Gastrocnemius medialis (tissue), 4 donors: ENCODE measurements around the gene NPNT.

Source experiments
- CTCF ChIP-seq, 5 experiments: fragments of 450-650 bp in 3 of 5; fragments of 200-600 bp in 2 of 5; sonication (generic) in 2 of 5; IDR thresholded peaks in 4 of 5; conservative IDR thresholded peaks in 1 of 5; 1 replicate in 4 of 5; 2 replicates in 1 of 5; pipeline ENCODE4 v1.5.1; 2016 to 2019; ENCODE audit warnings: antibody characterized with exemption in 5 of 5, mild to moderate bottlenecking in 3 of 5, moderate library complexity in 3 of 5
- POLR2A ChIP-seq, 2 donors: fragments of 450-650 bp; IDR thresholded peaks; one replicate each; pipeline ENCODE4 v1.6.1; 2017; ENCODE audit warnings: antibody characterized with exemption in 2 of 2, mild to moderate bottlenecking in 2 of 2, moderate library complexity in 2 of 2

GRCh38 chr4:106010761-106011160, 115.5 kb downstream of the NPNT start:
- TF ChIP-seq POLR2A (IDR thresholded peaks at IDR 0.05) (no peak), CTCF (IDR thresholded peaks at IDR 0.05 in 4 of 5, conservative IDR thresholded peaks at IDR 0.05 in 1 of 5) (no peak)
